T-helper 2 cell treated with Interferon-gamma antibody and Interleukin-4, amounts not matched to agents 5 μg/mL and 100 μg/mL, for 36 hours (primary cell): ENCODE data around the gene COL6A1.

ENCODE experiments used
- DNase-seq: peaks from one replicate; pipeline ENCODE4 v3.0.0; 2021; ENCODE audit warnings: low spot score
- H3K27ac Mint-ChIP-seq: one replicate; pipeline ENCODE4 v1.8.0; 2021; ENCODE audit warnings: mild to moderate bottlenecking, mixed read lengths
- H3K27me3 Mint-ChIP-seq: one replicate; pipeline ENCODE4 v1.8.0; 2021; ENCODE audit warnings: low read depth, mixed read lengths
- H3K36me3 Mint-ChIP-seq: one replicate; pipeline ENCODE4 v1.8.0; 2021; ENCODE audit warnings: low read depth, mixed read lengths
- H3K4me1 Mint-ChIP-seq: one replicate; pipeline ENCODE4 v1.8.0; 2021; ENCODE audit warnings: low read depth, mixed read lengths
- H3K4me3 Mint-ChIP-seq: one replicate; pipeline ENCODE4 v1.8.0; 2022; ENCODE audit warnings: mild to moderate bottlenecking, moderate library complexity, mixed read lengths
- H3K9me3 Mint-ChIP-seq: one replicate; pipeline ENCODE4 v1.8.0; 2021; ENCODE audit warnings: mixed read lengths

The COL6A1 gene

GRCh38 chr21:45941717-45942546, 39.6 kb upstream of the COL6A1 start:
- Mint-ChIP-seq H3K27ac (no peak overlapping the region), H3K4me3 (no peak overlapping the region), H3K27me3 (no peaks in the 10 kb centered on the region), H3K9me3 (no peaks in the 10 kb centered on the region), H3K4me1 (no peaks in the 10 kb centered on the region), H3K36me3 (no peaks in the 10 kb centered on the region)
- no peak for DNase-seq

GRCh38 chr21:45942755-45943629, 38.6 kb upstream of the COL6A1 start:
- Mint-ChIP-seq H3K9me3 (no peaks in the 10 kb centered on the region), H3K36me3 (no peaks in the 10 kb centered on the region), H3K27ac (no peak overlapping the region), H3K27me3 (no peaks in the 10 kb centered on the region), H3K4me3 (no peak overlapping the region), H3K4me1 (no peaks in the 10 kb centered on the region)
- no peak for DNase-seq

DNA sequence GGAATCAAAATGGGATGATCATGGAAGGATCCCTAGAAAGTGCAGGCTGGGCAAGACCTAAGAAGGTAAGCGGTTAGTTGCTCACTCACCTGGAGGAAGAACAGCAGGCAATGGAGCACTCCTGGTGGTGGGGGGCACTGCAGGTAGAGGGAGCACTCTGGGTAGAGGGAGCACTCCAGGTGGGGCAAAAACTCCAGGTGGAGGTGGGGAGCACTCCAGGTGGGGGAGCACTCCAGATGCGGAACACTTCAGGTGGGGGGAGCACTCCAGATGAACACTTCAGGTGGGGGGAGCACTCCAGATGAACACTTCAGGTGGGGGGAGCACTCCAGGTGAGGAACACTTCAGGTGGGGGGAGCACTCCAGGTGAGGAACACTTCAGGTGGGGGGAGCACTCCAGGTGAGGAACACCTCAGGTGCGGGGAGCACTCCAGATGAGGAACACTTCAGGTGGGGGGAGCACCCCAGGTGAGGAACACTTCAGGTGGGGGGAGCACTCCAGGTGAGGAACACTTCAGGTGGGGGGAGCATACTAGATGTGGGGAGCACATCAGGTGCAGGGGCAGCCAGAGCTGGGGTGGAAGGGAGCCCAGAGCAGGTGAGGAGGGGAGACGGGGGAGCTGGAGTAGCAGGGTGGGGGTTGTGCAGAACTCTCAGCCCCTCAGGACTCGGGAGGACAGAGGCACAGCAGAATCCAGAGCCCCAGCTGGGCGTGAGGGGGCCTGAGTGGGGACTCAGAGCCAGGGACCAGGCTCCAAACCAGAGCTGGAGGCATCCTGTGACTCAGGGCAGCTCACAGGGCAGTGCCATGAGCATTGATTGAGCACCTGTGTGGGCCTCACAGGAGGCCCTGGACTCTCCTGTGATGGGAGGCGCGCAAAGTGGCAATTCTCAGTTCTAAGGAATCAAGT, 37.7 kb upstream of the COL6A1 start:
- H3K27ac Mint-ChIP-seq, result no peak overlapping the region
- H3K4me1 Mint-ChIP-seq, result no peaks in the 10 kb centered on the region
- H3K36me3 Mint-ChIP-seq, result no peaks in the 10 kb centered on the region
- no peak overlapping the region for H3K4me3 Mint-ChIP-seq
- H3K27me3 Mint-ChIP-seq, result no peaks in the 10 kb centered on the region
- no peaks in the 10 kb centered on the region for H3K9me3 Mint-ChIP-seq
- DNase-seq, result no peak

DNA sequence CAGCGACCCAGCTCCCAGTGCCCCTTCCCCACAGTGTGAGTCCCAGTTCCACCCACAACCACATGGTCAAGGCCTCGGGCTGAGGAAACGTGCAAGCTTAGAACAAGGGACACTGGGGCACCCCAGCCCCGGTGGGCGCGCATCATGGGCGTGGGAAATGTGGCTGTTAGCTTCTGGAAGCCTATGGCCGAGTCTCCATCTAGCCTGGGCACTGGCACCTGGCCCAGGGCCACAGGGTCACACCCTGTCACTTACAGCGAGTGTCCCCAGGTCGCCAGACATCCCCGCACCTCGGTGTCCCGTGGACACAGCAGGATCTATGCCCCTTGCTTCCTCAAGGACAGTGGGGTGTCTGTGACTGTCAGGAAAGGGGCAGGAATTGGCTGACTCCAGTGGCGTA, 37.0 kb upstream of the COL6A1 start:
- H3K9me3 Mint-ChIP-seq, result no peaks in the 10 kb centered on the region
- H3K27ac Mint-ChIP-seq, result no peak overlapping the region
- H3K36me3 Mint-ChIP-seq, result no peaks in the 10 kb centered on the region
- H3K4me1 Mint-ChIP-seq, result no peaks in the 10 kb centered on the region
- H3K4me3 Mint-ChIP-seq, result no peak overlapping the region
- H3K27me3 Mint-ChIP-seq, result no peaks in the 10 kb centered on the region
- no peak for DNase-seq

DNA sequence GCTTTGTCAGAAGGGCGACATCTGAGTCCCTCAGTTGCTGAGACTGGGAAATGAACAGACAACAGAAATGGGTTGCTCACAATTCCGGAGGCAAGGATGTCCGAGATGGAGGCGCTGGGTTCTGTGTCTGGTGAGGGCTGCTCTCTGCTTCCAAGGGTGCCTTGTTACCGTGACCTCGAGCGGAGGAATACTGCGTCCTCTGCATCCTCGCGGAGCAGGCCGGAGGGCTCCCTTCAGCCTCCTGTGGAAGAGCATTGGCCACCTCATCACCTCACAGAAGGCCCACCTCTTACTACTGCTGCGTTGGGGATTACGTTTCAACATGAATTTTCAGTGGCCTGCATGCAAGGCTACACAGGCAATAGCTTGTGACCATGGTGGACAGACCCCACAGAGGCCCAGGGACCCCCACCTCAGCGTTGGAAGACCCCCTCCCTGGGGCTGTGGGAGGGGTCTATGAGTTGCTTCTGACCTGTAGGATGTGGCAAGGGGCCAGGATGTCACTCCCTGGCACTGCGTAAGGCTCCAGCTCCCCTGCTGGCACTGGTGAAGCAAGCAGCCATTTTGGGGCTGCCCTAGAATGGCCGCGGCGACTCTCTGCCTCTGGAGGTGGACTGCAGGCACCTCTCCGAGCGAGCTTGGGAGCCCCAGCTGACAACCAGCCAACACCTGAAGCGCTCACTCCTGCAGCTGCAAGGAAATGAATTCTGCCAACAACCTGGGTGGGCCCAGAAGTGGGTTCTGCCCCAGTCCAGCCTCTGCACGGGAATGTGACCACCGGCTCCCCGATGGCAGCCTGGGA, 36.3 kb upstream of the COL6A1 start:
- H3K36me3 Mint-ChIP-seq, result no peaks in the 10 kb centered on the region
- H3K4me3 Mint-ChIP-seq, result no peak overlapping the region
- H3K4me1 Mint-ChIP-seq, result no peaks in the 10 kb centered on the region
- H3K27me3 Mint-ChIP-seq, result no peaks in the 10 kb centered on the region
- no peak overlapping the region for H3K27ac Mint-ChIP-seq
- no peak for DNase-seq
- H3K9me3 Mint-ChIP-seq, result no peaks in the 10 kb centered on the region

DNA sequence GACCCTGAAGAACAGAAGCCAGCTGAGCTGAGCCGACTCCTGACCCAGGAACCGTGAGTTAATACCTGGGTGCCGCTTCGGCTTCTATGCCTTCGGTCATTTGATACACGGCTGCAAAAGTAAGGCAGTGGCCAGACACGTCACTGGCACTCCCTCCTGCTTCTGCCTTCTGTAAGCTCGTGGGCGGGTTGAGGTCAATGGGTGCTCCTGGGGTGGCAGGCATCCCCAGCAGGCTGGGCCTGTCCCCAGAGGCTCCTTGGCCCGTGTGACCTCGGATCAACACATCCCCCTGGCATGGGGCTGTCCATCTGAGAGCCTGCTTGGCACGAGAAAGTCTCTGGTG, 35.7 kb upstream of the COL6A1 start:
- DNase-seq, result no peak
- H3K4me3 Mint-ChIP-seq, result no peak overlapping the region
- no peaks in the 10 kb centered on the region for H3K36me3 Mint-ChIP-seq
- H3K4me1 Mint-ChIP-seq, result no peaks in the 10 kb centered on the region
- H3K27me3 Mint-ChIP-seq, result no peaks in the 10 kb centered on the region
- H3K9me3 Mint-ChIP-seq, result no peaks in the 10 kb centered on the region
- H3K27ac Mint-ChIP-seq, result no peak overlapping the region

DNA sequence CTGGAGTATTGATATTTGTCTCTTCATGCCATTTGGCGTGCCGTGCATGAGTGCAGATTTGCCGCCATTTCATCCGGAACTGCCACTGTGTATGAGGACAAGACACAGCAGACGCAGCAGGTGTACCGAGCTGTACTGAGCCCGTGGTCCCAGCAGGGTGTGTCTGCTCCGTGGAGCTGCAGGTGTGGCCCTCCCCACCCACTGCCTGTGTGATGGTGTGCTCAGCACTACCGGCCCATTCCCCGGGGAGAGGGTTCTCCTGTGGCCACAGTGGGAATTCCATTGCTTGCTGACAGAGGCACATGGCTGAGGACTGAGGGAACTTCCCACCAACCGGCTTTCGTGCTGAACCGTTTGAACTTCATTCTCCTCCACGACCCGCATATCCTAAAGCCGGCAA, 34.3 kb upstream of the COL6A1 start:
- H3K27me3 Mint-ChIP-seq, result no peaks in the 10 kb centered on the region
- no peaks in the 10 kb centered on the region for H3K9me3 Mint-ChIP-seq
- H3K4me3 Mint-ChIP-seq, result no peak overlapping the region
- H3K4me1 Mint-ChIP-seq, result no peaks in the 10 kb centered on the region
- no peak overlapping the region for H3K27ac Mint-ChIP-seq
- DNase-seq, result no peak
- no peaks in the 10 kb centered on the region for H3K36me3 Mint-ChIP-seq

DNA sequence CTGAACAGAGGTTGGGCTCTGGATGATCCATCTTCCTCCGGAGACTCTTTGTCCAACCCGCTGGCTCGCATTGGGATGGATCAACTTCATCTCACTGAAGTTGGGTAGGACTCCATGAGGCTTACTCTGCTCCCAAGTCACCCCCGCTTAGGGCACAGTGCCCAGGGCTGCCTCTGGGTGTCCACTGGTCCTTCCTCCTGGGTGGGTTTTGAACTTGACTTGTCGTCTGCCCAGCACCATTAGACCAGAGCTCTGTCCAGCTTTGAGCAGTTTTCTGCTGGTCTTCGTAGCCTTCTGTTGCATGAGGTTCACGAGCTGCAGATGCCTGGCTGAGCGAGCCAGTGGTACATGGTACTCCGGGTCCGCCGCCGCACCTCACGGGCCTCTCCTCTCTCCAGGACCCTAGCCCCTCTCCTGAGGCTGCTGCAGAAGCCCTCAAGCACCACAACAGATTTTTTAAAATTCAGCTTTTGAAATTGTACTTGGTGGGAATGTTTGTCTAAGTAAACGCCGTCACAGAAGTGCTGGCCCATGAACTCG, 33.8 kb upstream of the COL6A1 start:
- H3K4me3 Mint-ChIP-seq, result no peak overlapping the region
- no peak for DNase-seq
- H3K4me1 Mint-ChIP-seq, result no peaks in the 10 kb centered on the region
- H3K27me3 Mint-ChIP-seq, result no peaks in the 10 kb centered on the region
- no peak overlapping the region for H3K27ac Mint-ChIP-seq
- no peaks in the 10 kb centered on the region for H3K36me3 Mint-ChIP-seq
- H3K9me3 Mint-ChIP-seq, result no peaks in the 10 kb centered on the region

DNA sequence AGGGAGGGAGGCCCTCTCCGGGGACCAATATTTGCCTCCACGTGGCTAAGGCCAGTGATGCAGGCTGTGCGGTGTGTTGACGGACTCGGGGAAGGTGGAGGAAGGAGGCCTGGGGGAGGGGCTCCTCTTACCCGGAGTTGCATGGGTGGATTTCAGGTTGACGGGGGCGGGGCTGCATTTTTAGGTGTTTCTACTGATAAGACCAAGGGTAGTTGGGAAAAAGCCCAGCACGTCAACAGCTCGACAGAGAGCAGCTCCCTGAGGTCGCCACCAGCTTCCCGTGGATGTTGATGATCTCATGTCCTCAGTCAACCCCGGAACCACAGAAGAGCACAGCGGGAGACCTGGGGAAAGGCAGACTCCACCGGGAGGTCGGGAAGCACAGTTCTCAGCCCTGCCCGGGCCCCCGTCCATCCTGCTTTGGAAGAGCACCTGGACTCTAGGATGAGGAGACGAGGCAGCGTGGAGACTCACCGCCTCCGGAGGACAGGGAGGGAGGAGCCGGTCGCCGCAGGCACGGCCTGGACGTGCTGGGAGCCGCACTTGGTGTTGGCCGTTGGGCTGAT, 32.9 kb upstream of the COL6A1 start:
- Mint-ChIP-seq H3K27me3 (no peaks in the 10 kb centered on the region), H3K36me3 (no peaks in the 10 kb centered on the region), H3K9me3 (no peaks in the 10 kb centered on the region), H3K4me3 (no peak overlapping the region), H3K4me1 (no peaks in the 10 kb centered on the region), H3K27ac (no peak overlapping the region)
- no peak for DNase-seq

GRCh38 chr21:45949928-45950739, 31.4 kb upstream of the COL6A1 start:
- no peak overlapping the region for H3K27ac Mint-ChIP-seq
- no peak overlapping the region for H3K4me3 Mint-ChIP-seq
- H3K9me3 Mint-ChIP-seq, result no peaks in the 10 kb centered on the region
- DNase-seq, result no peak
- no peaks in the 10 kb centered on the region for H3K27me3 Mint-ChIP-seq
- no peaks in the 10 kb centered on the region for H3K36me3 Mint-ChIP-seq
- no peaks in the 10 kb centered on the region for H3K4me1 Mint-ChIP-seq

GRCh38 chr21:45950740-45951515, 30.6 kb upstream of the COL6A1 start:
- Mint-ChIP-seq H3K27me3 (no peaks in the 10 kb centered on the region), H3K9me3 (no peaks in the 10 kb centered on the region), H3K4me3 (no peak overlapping the region), H3K27ac (no peak overlapping the region), H3K36me3 (no peaks in the 10 kb centered on the region), H3K4me1 (no peaks in the 10 kb centered on the region)
- DNase-seq, result no peak

DNA sequence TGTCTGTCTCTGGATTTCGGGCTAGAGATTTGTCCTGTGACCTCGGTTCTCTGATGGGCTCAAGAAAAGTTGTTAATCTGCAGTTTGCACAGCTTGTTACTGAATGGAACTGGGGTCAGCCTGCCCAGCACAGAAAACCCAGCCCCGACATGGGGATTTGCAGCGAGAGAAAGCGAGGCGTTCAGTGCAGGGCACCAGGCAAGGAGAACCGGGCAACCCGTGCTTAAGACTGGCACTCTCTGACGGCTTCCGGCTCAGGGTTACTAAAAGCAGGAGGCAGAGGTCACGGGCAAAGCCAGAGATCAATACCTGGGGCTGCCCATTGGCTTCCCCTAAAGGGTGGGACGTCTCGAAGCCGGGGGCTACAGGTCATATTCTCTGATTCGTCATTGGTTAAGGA, 29.9 kb upstream of the COL6A1 start:
- no peak for DNase-seq
- no peaks in the 10 kb centered on the region for H3K4me1 Mint-ChIP-seq
- H3K27me3 Mint-ChIP-seq, result peaks cover 7% of the 10 kb centered on the region
- H3K4me3 Mint-ChIP-seq, result no peak overlapping the region
- no peaks in the 10 kb centered on the region for H3K36me3 Mint-ChIP-seq
- H3K9me3 Mint-ChIP-seq, result no peaks in the 10 kb centered on the region
- H3K27ac Mint-ChIP-seq, result no peak overlapping the region
